Measurements from ENCODE around the gene NPIPB8.
"Not testable (repeated sequence)": the region's sequence is repeated elsewhere in the genome, so short reads cannot be mapped to it uniquely, and the experiment has no call there.

Gene NPIPB8

GRCh38 chr16:28637765-28638164 lies at the start of gene NPIPB8:
Gene NPIPB8 (plus strand): TSS chr16:28638065. CDS start chr16:28638361, 296 bp downstream.
- DNase-seq: not testable (repeated sequence)

- no peak for DNase-seq
Measured at GRCh38 chr16:28589069-28589468, 48.8 kb upstream of the NPIPB8 start.

- no peak for DNase-seq
Measured at GRCh38 chr16:28589930-28590329, 47.9 kb upstream of the NPIPB8 start.

GRCh38 chr16:28590384-28591340 lies 47.2 kb upstream of the NPIPB8 start:
- no peak for DNase-seq

GRCh38 chr16:28591355-28591754 lies 46.5 kb upstream of the NPIPB8 start:
- no peak for DNase-seq

GRCh38 chr16:28592511-28592910 lies 45.4 kb upstream of the NPIPB8 start:
- DNase-seq: no peak

GRCh38 chr16:28592979-28593553 lies 44.8 kb upstream of the NPIPB8 start:
- no peak for DNase-seq

GRCh38 chr16:28595451-28595850 lies 42.4 kb upstream of the NPIPB8 start:
- not testable (repeated sequence) for DNase-seq

- no peak for DNase-seq
Measured at GRCh38 chr16:28596115-28596630, 41.7 kb upstream of the NPIPB8 start.

- DNase-seq: peak; percentile 34
Measured at GRCh38 chr16:28596840-28597691, 40.8 kb upstream of the NPIPB8 start, which contains the start of gene SULT1A2. Gene SULT1A2 (minus strand): TSS chr16:28597050. CDS start chr16:28595930, 1,120 bp downstream.

GRCh38 chr16:28597692-28598261 lies 40.1 kb upstream of the NPIPB8 start:
- peak; percentile 72 for DNase-seq

- DNase-seq: not testable (repeated sequence)
Measured at GRCh38 chr16:28599377-28600285, 38.2 kb upstream of the NPIPB8 start.

- not testable (repeated sequence) for DNase-seq
Measured at GRCh38 chr16:28600965-28601364, 36.9 kb upstream of the NPIPB8 start.

GRCh38 chr16:28601589-28601988 lies 36.3 kb upstream of the NPIPB8 start:
- not testable (repeated sequence) for DNase-seq

- DNase-seq: not testable (repeated sequence)
Measured at GRCh38 chr16:28602062-28602461, 35.8 kb upstream of the NPIPB8 start.

GRCh38 chr16:28602529-28602928 lies 35.3 kb upstream of the NPIPB8 start:
- no peak for DNase-seq

- DNase-seq: no peak
Measured at GRCh38 chr16:28603381-28604185, 34.3 kb upstream of the NPIPB8 start.

- DNase-seq: no peak
Measured at GRCh38 chr16:28604186-28604565, 33.7 kb upstream of the NPIPB8 start.

- no peak for DNase-seq
Measured at GRCh38 chr16:28606291-28607115, 31.4 kb upstream of the NPIPB8 start.

All from hematopoietic multipotent progenitor cell treated with erythropoietin and hydrocortisone succinate and interleukin-3 and kit ligand, for 6 days (in vitro differentiated cells).